ENCODE measurements around the gene APOL3. TPM values are rescaled to one million over a fixed set of nuclear protein-coding genes. Genes with fewer than 3 reads are reported as not detected.
A peak's percentile ranks its signal among the peaks of the same experiment; 100 is the strongest.
"Not testable (repeated sequence)": the region's sequence is repeated elsewhere in the genome, so short reads cannot be mapped to it uniquely, and the experiment has no call there.

Gene APOL3
- total RNA-seq, 1 experiment from 2014 or later = not detected

DNA sequence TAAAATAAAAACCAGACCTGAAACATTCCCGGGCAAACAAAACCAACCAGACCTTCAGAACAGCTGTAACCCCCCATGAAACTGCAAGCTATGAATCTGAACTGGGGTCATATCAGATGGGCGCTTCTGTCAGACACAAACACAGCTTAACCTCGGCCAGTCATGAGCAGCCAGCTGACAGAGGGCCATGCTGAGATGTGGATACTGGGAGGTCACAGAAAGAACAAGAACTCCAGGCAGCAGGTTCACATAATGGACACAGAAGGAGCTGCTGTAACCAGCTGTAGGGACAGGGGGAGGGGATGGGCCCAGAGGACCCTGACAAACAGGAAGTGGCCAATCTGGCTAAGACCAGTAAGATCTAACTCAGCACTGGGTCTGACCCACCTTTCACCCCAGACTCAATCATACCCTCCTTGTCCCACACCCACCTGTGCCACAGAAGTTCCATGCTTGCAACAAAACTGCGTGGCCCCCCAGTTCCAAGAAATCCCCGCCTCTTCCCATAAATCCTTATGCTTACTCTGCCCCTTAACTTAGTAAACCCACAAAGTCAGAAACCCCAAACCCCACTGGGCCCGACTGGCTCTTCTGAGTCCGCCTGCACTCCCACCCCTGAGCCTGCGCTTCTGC is 37.1 kb upstream of the APOL3 start:
- Histone ChIP-seq H3K27ac (peak overlapping the region; percentile 9; the same call in 1 of the 2 replicates), H3K4me1 (peaks cover 19% of the 10 kb centered on the region), H3K36me3 (no peaks in the 10 kb centered on the region), H3K9me3 (replicated peaks) (no peaks in the 10 kb centered on the region), H3K4me3 (peak overlapping the region; percentile 1; the same call in 1 of the 2 replicates), H3K27me3 (no peaks in the 10 kb centered on the region)
- DNase-seq = peak; percentile 34 to 64

DNA sequence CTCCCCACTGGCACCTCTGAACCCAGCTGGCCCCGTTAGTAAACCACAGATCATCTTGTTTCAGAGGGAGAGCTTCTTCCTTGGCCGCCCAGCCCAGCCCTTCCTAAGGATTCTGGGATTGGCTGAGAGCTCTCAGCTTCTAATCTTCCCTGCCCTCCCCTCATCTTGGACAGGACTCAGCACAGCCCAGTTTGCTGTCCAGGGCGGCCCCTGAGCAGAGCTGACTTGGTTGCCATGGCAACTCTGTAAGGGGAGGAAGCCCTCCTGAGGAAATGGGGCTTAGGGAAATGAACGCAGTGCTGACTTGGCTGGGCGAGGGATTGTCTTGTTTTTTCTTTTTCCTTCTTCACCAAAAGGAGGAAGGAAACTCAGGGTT is 36.5 kb upstream of the APOL3 start:
- DNase-seq = peak; percentile 77 to 85
- no peaks in the 10 kb centered on the region for H3K9me3 ChIP-seq (replicated peaks)
- H3K27ac ChIP-seq = peak overlapping the region; percentile 9; the same call in 1 of the 2 replicates

DNA sequence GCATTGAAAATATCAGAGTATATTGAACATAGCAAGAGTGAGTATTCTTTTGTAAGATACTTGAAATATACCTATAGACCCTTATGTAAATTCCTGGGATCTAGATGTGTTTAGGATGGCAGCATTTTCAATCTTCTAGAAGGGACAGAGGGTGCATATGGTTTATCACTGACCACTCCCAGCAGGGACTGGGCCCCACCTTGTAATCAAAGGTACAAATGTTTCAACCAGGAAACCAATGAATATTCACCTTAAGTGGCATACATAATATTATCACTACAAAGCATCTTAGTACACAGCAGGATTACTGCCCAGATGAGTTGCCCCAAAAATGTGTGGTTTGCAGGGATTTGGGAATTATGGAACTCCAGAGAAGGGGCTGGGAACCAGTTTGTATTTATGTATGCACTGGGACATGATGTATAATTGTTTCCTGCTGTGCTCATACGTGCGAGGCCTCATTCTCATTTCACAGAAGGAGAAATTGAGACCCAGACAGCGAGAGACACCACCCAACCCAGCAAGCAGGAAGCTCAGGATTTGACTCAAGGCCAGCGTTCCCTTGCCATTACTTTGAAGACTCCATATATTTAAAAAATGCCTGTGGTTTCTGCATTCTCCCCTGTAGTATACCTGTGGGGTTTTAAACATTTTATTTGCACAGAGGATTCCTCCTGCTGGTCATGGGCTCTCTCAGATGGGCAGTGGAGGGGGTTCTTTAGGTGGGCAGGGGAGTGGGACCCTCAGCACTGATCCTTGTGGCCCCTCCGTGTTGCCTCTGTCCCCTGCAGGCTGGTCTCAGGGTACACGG is 35.9 kb upstream of the APOL3 start:
- DNase-seq = no peak
- H3K4me3 ChIP-seq = 0 out of 2 replicates have a peak overlapping the region, but pooled peaks have one; percentile 1
- no peak overlapping the region for H3K27ac ChIP-seq
- H3K27me3 ChIP-seq = no peaks in the 10 kb centered on the region
- H3K36me3 ChIP-seq = no peaks in the 10 kb centered on the region
- H3K4me1 ChIP-seq = peaks cover 19% of the 10 kb centered on the region
- H3K9me3 ChIP-seq (replicated peaks) = no peaks in the 10 kb centered on the region

More for the DNA sequence above, 36.5 kb upstream of the APOL3 start:
- no peaks in the 10 kb centered on the region for H3K27me3 ChIP-seq
- H3K4me1 ChIP-seq = peaks cover 19% of the 10 kb centered on the region
- H3K36me3 ChIP-seq = no peaks in the 10 kb centered on the region
- peak overlapping the region; percentile 1; the same call in 1 of the 2 replicates for H3K4me3 ChIP-seq

DNA sequence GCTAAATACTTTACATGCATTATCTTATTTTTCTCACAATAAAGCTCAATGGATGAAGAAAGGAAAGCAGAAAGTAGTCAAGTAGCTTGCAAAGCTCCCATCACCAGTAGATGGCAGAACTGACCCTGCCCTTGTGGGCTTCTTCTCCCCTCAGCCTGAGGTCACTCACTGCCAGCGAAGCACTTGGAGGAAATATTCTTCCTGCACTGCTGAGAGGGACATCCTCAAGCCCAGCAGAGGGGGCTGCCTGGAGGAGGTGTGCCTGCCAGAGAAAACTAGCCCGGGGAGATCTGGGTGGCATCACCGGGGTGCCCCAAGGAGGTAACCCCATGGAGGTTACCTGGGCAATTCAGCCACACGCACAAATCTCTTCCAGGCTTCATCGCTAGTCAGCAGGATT is 34.4 kb upstream of the APOL3 start:
- Histone ChIP-seq H3K27ac (no peak overlapping the region), H3K9me3 (replicated peaks) (no peaks in the 10 kb centered on the region), H3K36me3 (no peaks in the 10 kb centered on the region), H3K4me1 (peaks cover 19% of the 10 kb centered on the region), H3K27me3 (no peaks in the 10 kb centered on the region), H3K4me3 (no peak overlapping the region)
- peak; percentile 57 to 66 for DNase-seq

DNA sequence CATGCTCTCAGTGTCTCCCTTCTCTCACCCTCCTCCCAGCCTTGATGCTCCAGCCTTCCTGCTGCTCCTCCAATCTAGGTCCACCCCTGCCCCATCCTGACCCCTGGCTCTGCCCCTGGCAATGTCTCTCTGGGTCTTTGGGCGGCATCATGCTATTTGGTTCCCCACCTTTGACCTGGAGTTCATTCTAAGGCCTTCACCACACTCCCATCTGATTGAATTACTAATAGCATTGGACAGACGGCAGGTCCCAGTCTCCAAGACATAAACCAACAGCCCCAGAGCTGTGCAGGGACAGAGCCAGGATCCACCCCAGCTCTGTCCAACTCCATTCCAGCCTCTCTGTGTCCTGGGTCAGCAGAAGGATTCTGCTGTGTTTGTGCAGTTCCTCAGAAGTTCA is 33.8 kb upstream of the APOL3 start:
- Histone ChIP-seq H3K4me3 (no peak overlapping the region), H3K36me3 (no peaks in the 10 kb centered on the region), H3K9me3 (replicated peaks) (no peaks in the 10 kb centered on the region), H3K27ac (no peak overlapping the region), H3K4me1 (peaks cover 19% of the 10 kb centered on the region), H3K27me3 (no peaks in the 10 kb centered on the region)
- DNase-seq = no peak

DNA sequence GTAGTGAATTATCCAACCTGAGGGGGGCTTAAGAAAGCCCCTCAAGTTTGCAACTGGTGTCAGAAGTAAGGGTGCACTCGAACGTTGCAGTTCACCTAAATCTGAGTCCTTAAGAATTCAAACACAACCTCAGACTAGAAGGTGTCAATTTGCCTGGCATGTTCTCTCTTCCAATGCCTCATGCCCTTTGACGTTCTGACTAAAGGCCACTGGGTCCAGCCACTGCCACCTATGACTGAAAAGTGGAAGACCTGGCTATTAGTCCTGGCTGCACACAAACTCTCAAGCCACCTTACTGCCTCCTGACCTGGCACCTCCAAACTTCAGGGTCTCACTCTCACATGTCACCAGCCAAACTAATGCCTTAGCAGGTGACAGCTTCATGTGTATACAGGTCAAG is 33.0 kb upstream of the APOL3 start:
- H3K27me3 ChIP-seq = no peaks in the 10 kb centered on the region
- H3K4me1 ChIP-seq = peaks cover 19% of the 10 kb centered on the region
- DNase-seq = no peak
- no peak overlapping the region for H3K27ac ChIP-seq
- H3K9me3 ChIP-seq (replicated peaks) = no peaks in the 10 kb centered on the region
- no peak overlapping the region for H3K4me3 ChIP-seq
- no peaks in the 10 kb centered on the region for H3K36me3 ChIP-seq

DNA sequence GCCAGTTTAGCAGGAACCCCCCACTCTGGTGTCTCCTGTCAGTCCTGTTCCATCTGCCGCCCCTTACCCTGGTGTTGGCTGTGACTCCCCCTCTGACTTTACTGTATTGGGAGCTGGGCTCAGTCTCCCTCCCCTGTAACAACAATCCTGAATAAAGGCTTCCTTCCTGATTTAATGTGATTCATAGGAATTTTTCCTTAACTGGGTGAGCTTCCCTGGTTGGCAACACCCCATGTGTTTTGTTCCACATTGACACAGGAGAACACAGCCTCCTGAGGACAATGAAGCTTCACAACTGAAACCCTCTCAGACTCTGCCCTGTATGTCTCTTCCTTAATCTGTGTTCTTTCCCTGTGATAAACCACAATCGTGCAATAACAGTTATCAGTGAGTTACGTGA is 32.6 kb upstream of the APOL3 start:
- no peaks in the 10 kb centered on the region for H3K36me3 ChIP-seq
- no peaks in the 10 kb centered on the region for H3K9me3 ChIP-seq (replicated peaks)
- H3K4me3 ChIP-seq = no peak overlapping the region
- no peak overlapping the region for H3K27ac ChIP-seq
- no peak for DNase-seq
- H3K4me1 ChIP-seq = peaks cover 19% of the 10 kb centered on the region
- H3K27me3 ChIP-seq = no peaks in the 10 kb centered on the region

DNA sequence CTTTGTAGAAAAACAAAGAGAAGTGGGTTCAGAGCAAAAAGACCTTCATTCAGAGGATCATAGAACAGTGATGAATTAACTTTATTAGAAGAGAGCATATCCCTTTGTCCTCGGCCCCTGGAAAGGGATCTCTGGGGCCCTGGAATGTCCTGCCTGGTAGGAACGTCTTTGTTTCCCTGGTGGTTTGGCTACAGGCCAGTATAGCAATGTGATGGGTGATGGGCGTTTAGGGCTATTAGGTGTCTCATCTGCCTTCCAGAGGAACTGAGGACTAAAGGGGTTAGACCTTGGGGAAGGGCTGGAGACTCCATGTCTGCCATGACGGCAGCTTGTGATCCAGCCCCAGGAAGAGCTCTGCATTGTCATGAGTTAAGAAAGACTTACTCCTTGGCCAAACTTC is 32.0 kb upstream of the APOL3 start:
- peaks cover 13% of the 10 kb centered on the region for H3K4me1 ChIP-seq
- H3K36me3 ChIP-seq = no peaks in the 10 kb centered on the region
- H3K4me3 ChIP-seq = no peak overlapping the region
- no peaks in the 10 kb centered on the region for H3K9me3 ChIP-seq (replicated peaks)
- H3K27me3 ChIP-seq = no peaks in the 10 kb centered on the region
- H3K27ac ChIP-seq = no peak overlapping the region
- DNase-seq = no peak

DNA sequence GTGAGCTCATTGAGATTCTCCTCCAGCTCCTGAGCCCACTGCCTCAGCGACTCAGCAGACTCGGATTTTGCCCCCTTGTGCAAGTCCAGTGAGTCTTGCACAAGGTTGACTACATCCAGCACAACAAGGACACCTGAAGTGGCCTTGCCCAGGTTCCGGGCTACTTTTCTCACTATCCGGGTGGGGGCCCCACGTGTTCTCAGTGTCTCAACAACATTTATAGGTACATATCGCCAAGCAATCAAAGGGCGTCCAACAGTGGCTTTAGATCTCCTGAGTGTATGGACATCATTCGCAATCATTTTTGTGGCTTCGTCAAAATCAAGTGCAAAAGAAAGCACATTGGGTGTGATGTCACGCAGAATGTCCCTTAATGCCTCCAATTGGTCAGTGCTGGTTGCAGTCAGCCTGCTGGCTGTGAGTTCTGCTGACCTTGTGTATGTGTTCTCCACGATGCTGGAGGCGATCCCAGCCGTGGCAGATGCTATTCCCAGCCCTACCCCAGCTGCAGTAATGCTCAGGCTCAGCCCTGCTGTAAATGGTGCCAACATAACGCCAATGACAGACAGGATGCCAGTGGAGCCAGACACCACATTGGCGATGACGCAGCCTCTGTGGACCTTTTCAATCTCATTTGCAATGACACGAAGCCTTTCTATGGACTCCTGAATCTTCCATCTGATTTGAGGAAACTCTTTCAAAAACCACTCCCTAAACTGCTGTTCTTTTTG is 30.7 kb upstream of the APOL3 start:
- Histone ChIP-seq H3K4me3 (no peak overlapping the region), H3K36me3 (no peaks in the 10 kb centered on the region), H3K9me3 (replicated peaks) (no peaks in the 10 kb centered on the region), H3K27me3 (no peaks in the 10 kb centered on the region), H3K4me1 (peaks cover under 1% of the 10 kb centered on the region; the same call in 1 of the 2 replicates), H3K27ac (no peak overlapping the region)
- DNase-seq = no peak

DNA sequence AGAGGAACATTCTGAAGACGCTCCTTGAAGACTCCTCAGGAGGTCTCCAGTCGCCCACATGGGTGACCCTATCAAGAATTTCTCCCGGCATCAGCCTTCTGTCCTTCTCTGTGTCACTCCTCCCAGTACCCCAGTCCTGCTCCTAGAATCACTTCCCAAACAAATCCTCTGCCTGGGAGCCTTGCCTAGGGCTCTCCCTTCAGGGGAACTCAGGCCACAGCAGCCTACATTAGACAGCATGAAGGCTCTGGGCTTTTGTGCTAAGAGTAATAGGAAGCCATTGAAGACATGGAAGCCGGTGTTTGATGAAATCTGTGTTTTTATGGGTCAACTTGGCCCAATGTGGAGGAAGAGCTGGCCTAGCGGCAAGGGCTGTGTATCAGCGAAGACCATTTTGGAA is 27.3 kb upstream of the APOL3 start:
- not testable (repeated sequence) for H3K4me3 ChIP-seq; H3K27ac ChIP-seq; H3K36me3 ChIP-seq; H3K9me3 ChIP-seq (replicated peaks); H3K4me1 ChIP-seq; H3K27me3 ChIP-seq; DNase-seq

DNA sequence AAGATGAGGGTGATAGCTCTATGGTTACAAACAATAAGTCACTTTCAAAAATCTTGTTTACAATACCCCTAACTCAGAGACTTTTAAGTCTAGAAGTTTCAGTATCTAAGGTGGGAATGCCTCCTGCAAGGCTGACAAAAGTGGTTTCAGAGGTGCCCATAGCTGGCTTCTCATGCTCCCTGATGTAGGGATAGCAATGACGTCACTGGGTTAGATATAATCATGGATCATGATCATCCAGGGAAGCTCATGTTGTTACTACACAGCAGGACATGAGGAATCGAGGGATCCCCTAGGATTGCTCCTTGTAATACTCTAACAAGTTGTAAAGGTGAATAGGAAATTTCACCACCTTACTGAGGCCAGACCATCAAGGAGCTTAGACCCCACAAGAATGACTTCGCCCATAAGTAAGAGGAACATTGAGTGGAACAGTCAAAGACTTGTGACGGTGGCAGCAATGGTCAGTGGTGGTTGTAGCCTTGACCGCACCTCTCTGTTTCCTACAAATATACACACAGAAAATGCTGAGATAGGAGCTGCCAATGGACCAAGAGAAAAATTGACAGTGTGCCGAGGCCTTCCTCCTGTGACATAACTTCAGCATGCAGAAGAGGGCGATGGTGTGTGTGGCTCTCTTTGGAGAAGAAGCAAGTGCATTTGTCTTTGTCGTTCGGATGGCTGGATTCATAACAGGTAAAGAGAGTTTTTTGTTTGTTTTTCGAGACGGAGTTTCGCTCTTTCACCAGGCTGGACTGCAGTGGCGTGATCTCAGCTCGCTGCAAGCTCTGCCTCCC is 25.5 kb upstream of the APOL3 start:
- Histone ChIP-seq H3K9me3 (replicated peaks) (no peaks in the 10 kb centered on the region), H3K27me3 (no peaks in the 10 kb centered on the region), H3K4me3 (no peak overlapping the region), H3K36me3 (no peaks in the 10 kb centered on the region), H3K4me1 (no peaks in the 10 kb centered on the region), H3K27ac (no peak overlapping the region)
- no peak for DNase-seq

DNA sequence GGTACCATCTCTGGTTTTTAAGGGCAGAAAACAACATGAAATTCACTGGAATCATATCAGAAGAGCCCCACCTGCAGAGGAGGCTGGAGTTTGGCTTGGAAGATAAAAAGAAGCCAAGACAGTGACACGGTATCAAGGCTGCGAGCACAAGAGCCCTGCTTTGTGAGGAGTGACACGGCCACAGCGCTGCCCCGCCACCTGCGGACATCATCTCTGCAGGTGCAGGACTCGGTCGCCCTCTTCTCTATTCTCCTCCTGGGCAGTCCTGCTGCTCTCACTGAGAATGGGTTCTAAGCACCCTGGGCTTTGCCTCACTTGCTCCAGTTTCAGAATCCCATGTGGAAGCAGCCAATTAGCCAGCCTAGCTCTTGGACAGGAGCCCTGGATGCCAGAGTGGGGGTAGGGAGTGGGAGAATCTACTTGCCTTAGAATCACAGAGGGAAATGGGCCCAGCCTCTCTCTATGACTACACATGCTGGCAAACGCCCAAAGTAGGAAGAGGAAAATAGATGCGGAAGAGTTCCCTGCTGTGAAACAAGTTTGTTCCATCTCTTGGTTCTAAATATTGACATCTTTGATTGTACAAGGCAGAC is 24.0 kb upstream of the APOL3 start:
- no peaks in the 10 kb centered on the region for H3K4me1 ChIP-seq
- no peak overlapping the region for H3K27ac ChIP-seq
- no peaks in the 10 kb centered on the region for H3K27me3 ChIP-seq
- H3K36me3 ChIP-seq = no peaks in the 10 kb centered on the region
- no peaks in the 10 kb centered on the region for H3K9me3 ChIP-seq (replicated peaks)
- H3K4me3 ChIP-seq = no peak overlapping the region
- no peak for DNase-seq

DNA sequence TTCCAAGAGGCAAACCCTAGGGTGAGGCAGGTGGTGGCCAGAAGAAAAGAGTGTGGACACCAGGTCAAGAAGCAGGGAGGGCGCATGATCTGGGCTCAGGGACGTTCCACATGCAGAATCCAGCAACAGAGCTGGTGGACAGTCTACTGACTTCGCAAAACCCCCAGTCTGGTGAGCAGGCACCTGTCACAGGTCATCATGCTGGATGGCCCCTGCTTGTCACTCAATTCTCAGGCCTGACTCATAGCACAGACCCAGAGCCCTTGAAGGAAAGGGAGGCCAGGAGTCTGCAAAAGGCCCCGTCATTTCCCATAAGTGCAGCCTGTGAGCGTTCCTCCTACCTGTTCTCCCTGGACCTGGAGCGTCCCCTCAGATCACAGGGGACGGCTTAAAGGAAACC is 22.9 kb upstream of the APOL3 start:
- Histone ChIP-seq H3K4me3 (no peak overlapping the region), H3K27me3 (no peaks in the 10 kb centered on the region), H3K36me3 (no peaks in the 10 kb centered on the region), H3K9me3 (replicated peaks) (no peaks in the 10 kb centered on the region), H3K4me1 (no peaks in the 10 kb centered on the region), H3K27ac (no peak overlapping the region)
- peak in 1 of 2 experiments; percentile 25 for DNase-seq

DNA sequence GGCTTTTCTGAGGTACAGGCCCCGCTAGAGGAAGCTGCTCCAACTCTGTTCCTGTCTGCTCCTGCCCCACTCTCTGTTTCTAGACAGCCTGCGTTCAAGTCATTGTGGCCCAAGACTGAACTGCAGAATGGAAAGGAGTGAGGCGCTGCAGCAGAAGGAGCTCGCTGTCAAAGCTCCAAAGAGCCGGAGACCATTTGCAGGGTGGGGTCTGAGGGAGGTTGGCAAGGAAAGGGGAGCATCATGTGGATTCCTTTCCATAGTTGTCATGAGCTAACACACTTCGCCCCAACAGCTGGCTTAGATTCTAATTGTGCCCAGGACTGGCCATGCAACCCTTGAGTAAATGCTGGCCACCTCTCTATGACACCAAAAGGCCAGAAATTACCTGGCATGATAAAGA is 22.3 kb upstream of the APOL3 start:
- no peaks in the 10 kb centered on the region for H3K9me3 ChIP-seq (replicated peaks)
- no peak overlapping the region for H3K4me3 ChIP-seq
- no peak overlapping the region for H3K27ac ChIP-seq
- no peaks in the 10 kb centered on the region for H3K27me3 ChIP-seq
- H3K4me1 ChIP-seq = no peaks in the 10 kb centered on the region
- H3K36me3 ChIP-seq = no peaks in the 10 kb centered on the region
- no peak for DNase-seq
